Measurements from ENCODE around the gene MFSD6.

MFSD6 gene

DNA sequence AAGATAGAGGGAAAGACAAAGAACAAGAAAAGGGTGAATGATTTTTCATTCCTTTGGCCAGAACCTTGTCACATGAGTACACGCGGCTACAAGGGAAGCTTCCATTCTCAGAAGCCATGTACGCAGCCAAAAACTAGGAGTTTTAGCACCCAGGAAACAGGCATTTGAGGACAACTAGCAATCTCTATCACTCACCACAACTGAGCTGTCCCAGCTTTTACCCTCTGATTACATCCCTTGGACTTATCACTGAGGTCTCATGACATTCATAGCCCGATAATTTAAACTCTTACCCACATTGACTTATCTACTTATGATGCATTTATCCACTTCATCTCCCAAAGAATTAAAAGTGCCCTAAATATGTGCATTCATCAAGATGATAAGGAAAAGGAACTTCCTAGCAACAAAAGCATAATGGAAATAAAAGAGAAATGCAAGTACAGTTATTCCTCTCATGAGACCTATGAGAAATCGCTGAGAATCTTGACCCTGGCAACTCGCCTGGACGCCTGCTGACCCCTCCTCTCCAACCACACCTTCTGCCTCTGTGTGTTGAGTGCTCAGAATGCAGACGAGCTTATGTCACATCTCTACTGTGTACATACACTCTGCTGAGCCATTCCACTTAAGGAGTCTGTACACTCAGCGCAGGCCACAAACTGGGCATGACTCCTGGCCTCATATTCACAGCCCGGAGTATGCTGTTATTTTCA, 28.7 kb upstream of the MFSD6 start:
- no peak overlapping the region for H3K4me3 ChIP-seq (ENCODE audit: low read length)
- no peak for DNase-seq (ENCODE audit: low read depth)
- no peak for TF ChIP-seq CTCF (IDR thresholded peaks at IDR 0.05; ENCODE audit: insufficient read depth, low read depth, low read length, missing control alignments)

- no peak for DNase-seq (ENCODE audit: low read depth)
- no peak overlapping the region for H3K4me3 ChIP-seq (ENCODE audit: low read length)
- no peak for TF ChIP-seq CTCF (IDR thresholded peaks at IDR 0.05; ENCODE audit: insufficient read depth, low read depth, low read length, missing control alignments)
Observed at GRCh38 chr2:190380962-190381412, 27.2 kb upstream of the MFSD6 start.

DNA sequence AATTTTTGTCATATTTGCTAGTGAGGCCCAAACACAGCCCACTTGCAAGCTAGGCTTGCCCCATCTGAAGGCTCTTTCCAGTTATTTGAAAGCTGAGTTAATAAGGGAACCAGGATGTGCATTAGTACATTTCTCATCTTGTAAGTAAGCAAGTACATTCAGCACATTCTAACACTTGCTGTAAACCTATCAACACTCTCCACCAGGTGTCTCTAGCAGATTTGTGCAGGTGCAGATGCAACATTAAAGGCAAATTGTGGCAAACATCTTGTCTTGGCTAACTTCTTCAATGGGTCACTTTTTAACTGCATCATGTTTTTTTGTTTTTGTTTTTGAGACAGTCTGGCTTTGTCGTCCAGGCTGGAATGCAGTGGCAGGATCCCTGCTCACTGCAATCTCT, 25.3 kb upstream of the MFSD6 start:
- TF ChIP-seq CTCF (IDR thresholded peaks at IDR 0.05; ENCODE audit: insufficient read depth, low read depth, low read length, missing control alignments), result peak; percentile 87
- DNase-seq (ENCODE audit: low read depth), result peak; percentile 86

GRCh38 chr2:190387422-190387821, 20.7 kb upstream of the MFSD6 start:
- DNase-seq (ENCODE audit: low read depth), result no peak
- no peak overlapping the region for H3K4me3 ChIP-seq (ENCODE audit: low read length)
- TF ChIP-seq CTCF (IDR thresholded peaks at IDR 0.05; ENCODE audit: insufficient read depth, low read depth, low read length, missing control alignments), result no peak

More for the DNA sequence above, 25.3 kb upstream of the MFSD6 start:
- no peak overlapping the region for H3K4me3 ChIP-seq (ENCODE audit: low read length)

DNA sequence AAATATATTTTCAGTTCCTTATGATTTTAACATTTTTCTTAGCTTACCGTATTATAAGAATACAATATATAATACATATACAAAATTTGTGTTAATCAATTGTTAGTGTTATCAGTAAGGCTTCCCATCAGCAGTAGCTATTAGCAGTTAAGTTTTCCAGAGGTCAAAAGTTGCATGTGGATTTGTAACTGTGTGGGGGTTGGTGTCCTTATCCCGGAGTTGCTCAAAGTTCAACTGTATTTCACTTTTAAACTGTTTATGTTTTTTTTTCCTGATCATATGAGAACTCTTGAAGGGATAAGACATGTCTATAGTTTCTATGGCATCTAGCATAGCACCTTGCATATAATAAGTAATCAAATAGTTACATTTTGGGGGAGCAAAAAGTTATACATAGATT, 11.9 kb upstream of the MFSD6 start:
- no peak overlapping the region for H3K4me3 ChIP-seq (ENCODE audit: low read length)
- DNase-seq (ENCODE audit: low read depth), result no peak
- no peak for TF ChIP-seq CTCF (IDR thresholded peaks at IDR 0.05; ENCODE audit: insufficient read depth, low read depth, low read length, missing control alignments)

GRCh38 chr2:190402986-190403603, 5.1 kb upstream of the MFSD6 start:
- no peak overlapping the region for H3K4me3 ChIP-seq (ENCODE audit: low read length)
- TF ChIP-seq CTCF (IDR thresholded peaks at IDR 0.05; ENCODE audit: insufficient read depth, low read depth, low read length, missing control alignments), result no peak
- no peak for DNase-seq (ENCODE audit: low read depth)

Data from epithelial cell of esophagus (primary cell).